HEK293 (cell line): ENCODE data around the gene RRP15.

ENCODE experiments used
- CTCF ChIA-PET: fragments of 350-600 bp; formaldehyde crosslinking; extraction: SDS; loops from one replicate; lab custom pipeline; 2021; ENCODE audit warnings: antibody characterized with exemption; lab: Yijun Ruan, JAX
- POLR2A ChIA-PET: fragments of 300-600 bp; formaldehyde crosslinking; extraction: SDS; loops from one replicate; lab custom pipeline; 2020; ENCODE audit warnings: antibody characterized with exemption, inconsistent platforms; lab: Yijun Ruan, JAX
- H3K27ac ChIP-seq: fragments of 200-500 bp; sonication (Bioruptor generic); 2 replicates; pipeline ENCODE4 v1.5.1; 2014; ENCODE audit warnings: low read depth, low read length, control low read depth, inconsistent platforms; ENCODE audit errors: extremely low read depth
- H3K36me3 ChIP-seq, 2 experiments: fragments of 200-500 bp in 1 of 2; sonication (Bioruptor generic) in 1 of 2; 1 replicate in 1 of 2; 2 replicates in 1 of 2; pipeline ENCODE4 v1.5.1; 2014 to 2017; ENCODE audit warnings: inconsistent platforms in 2 of 2, low read length in 2 of 2; ENCODE audit not compliant: control insufficient read depth in 2 of 2, insufficient read depth in 1 of 2
- H3K4me1 ChIP-seq: fragments of 200-500 bp; sonication (Bioruptor generic); 2 replicates; pipeline ENCODE4 v1.5.1; 2014; ENCODE audit warnings: mild to moderate bottlenecking, low read length, inconsistent platforms; ENCODE audit not compliant: control insufficient read depth, insufficient read depth
- H3K4me3 ChIP-seq: 2 replicates; pipeline ENCODE4 v1.5.1; 2011; ENCODE audit warnings: low read depth, mild to moderate bottlenecking, control low read depth, low read length, moderate library complexity
- H3K9me3 ChIP-seq: fragments of 200-500 bp; sonication (Bioruptor generic); 2 replicates; pipeline ENCODE4 v1.5.1; 2014; ENCODE audit warnings: low read depth, low read length, inconsistent platforms; ENCODE audit not compliant: control insufficient read depth, insufficient read depth
- ELK4 ChIP-seq: IDR thresholded peaks from 2 replicates; pipeline ENCODE4 v1.6.1; 2011; ENCODE audit warnings: mild to moderate bottlenecking, low read depth, low read length, borderline replicate concordance
- GFI1B ChIP-seq: fragments of 450-650 bp; formaldehyde crosslinking; IDR thresholded peaks from 2 replicates; pipeline ENCODE4 v1.5.1; 2016; ENCODE audit warnings: missing biosample characterization, missing genetic modification characterization
- KLF8 ChIP-seq: fragments of 450-650 bp; formaldehyde crosslinking; IDR thresholded peaks from 2 replicates; pipeline ENCODE4 v1.5.1; 2016; ENCODE audit warnings: missing biosample characterization, missing genetic modification characterization
- PRDM6 ChIP-seq: fragments of 450-650 bp; formaldehyde crosslinking; IDR thresholded peaks from 2 replicates; pipeline ENCODE4 v1.5.1; 2017; ENCODE audit warnings: missing biosample characterization, missing genetic modification characterization
- SP3 ChIP-seq: fragments of 450-650 bp; formaldehyde crosslinking; IDR thresholded peaks from 2 replicates; pipeline ENCODE4 v1.5.1; 2016; ENCODE audit warnings: missing biosample characterization, missing genetic modification characterization
- WT1 ChIP-seq: fragments of 450-650 bp; formaldehyde crosslinking; IDR thresholded peaks from 2 replicates; pipeline ENCODE4 v1.5.1; 2016; ENCODE audit warnings: missing biosample characterization, missing genetic modification characterization
- ZBTB17 ChIP-seq: fragments of 450-650 bp; formaldehyde crosslinking; IDR thresholded peaks from 2 replicates; pipeline ENCODE4 v1.5.1; 2016; ENCODE audit warnings: missing biosample characterization, missing genetic modification characterization
- ZFP37 ChIP-seq: fragments of 450-650 bp; formaldehyde crosslinking; IDR thresholded peaks from 2 replicates; pipeline ENCODE4 v1.5.1; 2016; ENCODE audit warnings: missing biosample characterization, missing genetic modification characterization
- ZNF114 ChIP-seq: fragments of 450-650 bp; formaldehyde crosslinking; IDR thresholded peaks from 2 replicates; pipeline ENCODE4 v1.5.0; 2017; ENCODE audit warnings: missing biosample characterization, missing genetic modification characterization
- ZNF174 ChIP-seq: fragments of 450-650 bp; formaldehyde crosslinking; IDR thresholded peaks from 2 replicates; pipeline ENCODE4 v1.5.0; 2017; ENCODE audit warnings: missing biosample characterization, mild to moderate bottlenecking, missing genetic modification characterization
- ZNF211 ChIP-seq: fragments of 450-650 bp; formaldehyde crosslinking; IDR thresholded peaks from 2 replicates; pipeline ENCODE4 v1.5.1; 2016; ENCODE audit warnings: low read depth, missing biosample characterization, missing genetic modification characterization
- ZNF221 ChIP-seq: fragments of 450-650 bp; formaldehyde crosslinking; IDR thresholded peaks from 2 replicates; pipeline ENCODE4 v1.5.1; 2017; ENCODE audit warnings: missing biosample characterization, missing genetic modification characterization, borderline replicate concordance
- ZNF426 ChIP-seq: fragments of 450-650 bp; formaldehyde crosslinking; IDR thresholded peaks from 2 replicates; pipeline ENCODE4 v1.5.1; 2017; ENCODE audit warnings: missing biosample characterization, missing genetic modification characterization, mild to moderate bottlenecking, inconsistent platforms, moderate library complexity
- ZNF639 ChIP-seq: fragments of 450-650 bp; formaldehyde crosslinking; IDR thresholded peaks from 2 replicates; pipeline ENCODE4 v1.5.1; 2016; ENCODE audit warnings: missing biosample characterization, missing genetic modification characterization
- ZNF664 ChIP-seq: fragments of 450-650 bp; formaldehyde crosslinking; IDR thresholded peaks from 2 replicates; pipeline ENCODE4 v1.5.1; 2016; ENCODE audit warnings: missing biosample characterization, missing genetic modification characterization
- ZNF747 ChIP-seq: fragments of 450-650 bp; formaldehyde crosslinking; IDR thresholded peaks from 2 replicates; pipeline ENCODE4 v1.5.1; 2016; ENCODE audit warnings: missing biosample characterization, missing genetic modification characterization
- ZNF776 ChIP-seq: fragments of 450-650 bp; formaldehyde crosslinking; IDR thresholded peaks from 2 replicates; pipeline ENCODE4 v1.5.0; 2017; ENCODE audit warnings: missing biosample characterization, missing genetic modification characterization, borderline replicate concordance
- ZNF837 ChIP-seq: fragments of 450-650 bp; formaldehyde crosslinking; IDR thresholded peaks from 2 replicates; pipeline ENCODE4 v1.5.1; 2016; ENCODE audit warnings: missing biosample characterization, missing genetic modification characterization
- TF ChIP-seq, protein P1 (sequence below): fragments of 450-650 bp; formaldehyde crosslinking; IDR thresholded peaks from 2 replicates; pipeline ENCODE4 v1.5.1; 2017; ENCODE audit warnings: missing biosample characterization, missing genetic modification characterization
- TF ChIP-seq, protein P2 (sequence below): fragments of 450-650 bp; formaldehyde crosslinking; IDR thresholded peaks from 2 replicates; pipeline ENCODE4 v1.5.1; 2016; ENCODE audit warnings: missing biosample characterization, missing genetic modification characterization
- TF ChIP-seq, protein P3 (sequence below): fragments of 450-650 bp; IDR thresholded peaks from 2 replicates; pipeline ENCODE4 v1.5.1; 2018; ENCODE audit warnings: missing biosample characterization, missing genetic modification characterization
- TF ChIP-seq, protein P4 (sequence below): fragments of 450-650 bp; formaldehyde crosslinking; IDR thresholded peaks from 2 replicates; pipeline ENCODE4 v1.5.1; 2016; ENCODE audit warnings: missing biosample characterization, missing genetic modification characterization

The RRP15 gene

GRCh38 chr1:218249338-218250140 is 35.6 kb upstream of the RRP15 start (continued):
- TF ChIP-seq, protein P1, sequence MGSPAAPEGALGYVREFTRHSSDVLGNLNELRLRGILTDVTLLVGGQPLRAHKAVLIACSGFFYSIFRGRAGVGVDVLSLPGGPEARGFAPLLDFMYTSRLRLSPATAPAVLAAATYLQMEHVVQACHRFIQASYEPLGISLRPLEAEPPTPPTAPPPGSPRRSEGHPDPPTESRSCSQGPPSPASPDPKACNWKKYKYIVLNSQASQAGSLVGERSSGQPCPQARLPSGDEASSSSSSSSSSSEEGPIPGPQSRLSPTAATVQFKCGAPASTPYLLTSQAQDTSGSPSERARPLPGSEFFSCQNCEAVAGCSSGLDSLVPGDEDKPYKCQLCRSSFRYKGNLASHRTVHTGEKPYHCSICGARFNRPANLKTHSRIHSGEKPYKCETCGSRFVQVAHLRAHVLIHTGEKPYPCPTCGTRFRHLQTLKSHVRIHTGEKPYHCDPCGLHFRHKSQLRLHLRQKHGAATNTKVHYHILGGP (tag by site-specific recombination): no peak
- TF ChIP-seq, protein P2, sequence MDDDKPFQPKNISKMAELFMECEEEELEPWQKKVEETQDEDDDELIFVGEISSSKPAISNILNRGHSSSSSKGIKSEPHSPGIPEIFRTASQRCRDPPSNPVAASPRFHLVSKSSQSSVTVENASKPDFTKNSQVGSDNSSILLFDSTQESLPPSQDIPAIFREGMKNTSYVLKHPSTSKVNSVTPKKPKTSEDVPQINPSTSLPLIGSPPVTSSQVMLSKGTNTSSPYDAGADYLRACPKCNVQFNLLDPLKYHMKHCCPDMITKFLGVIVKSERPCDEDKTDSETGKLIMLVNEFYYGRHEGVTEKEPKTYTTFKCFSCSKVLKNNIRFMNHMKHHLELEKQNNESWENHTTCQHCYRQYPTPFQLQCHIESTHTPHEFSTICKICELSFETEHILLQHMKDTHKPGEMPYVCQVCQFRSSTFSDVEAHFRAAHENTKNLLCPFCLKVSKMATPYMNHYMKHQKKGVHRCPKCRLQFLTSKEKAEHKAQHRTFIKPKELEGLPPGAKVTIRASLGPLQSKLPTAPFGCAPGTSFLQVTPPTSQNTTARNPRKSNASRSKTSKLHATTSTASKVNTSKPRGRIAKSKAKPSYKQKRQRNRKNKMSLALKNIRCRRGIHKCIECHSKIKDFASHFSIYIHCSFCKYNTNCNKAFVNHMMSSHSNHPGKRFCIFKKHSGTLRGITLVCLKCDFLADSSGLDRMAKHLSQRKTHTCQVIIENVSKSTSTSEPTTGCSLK: no peak
- TF ChIP-seq, protein P3, sequence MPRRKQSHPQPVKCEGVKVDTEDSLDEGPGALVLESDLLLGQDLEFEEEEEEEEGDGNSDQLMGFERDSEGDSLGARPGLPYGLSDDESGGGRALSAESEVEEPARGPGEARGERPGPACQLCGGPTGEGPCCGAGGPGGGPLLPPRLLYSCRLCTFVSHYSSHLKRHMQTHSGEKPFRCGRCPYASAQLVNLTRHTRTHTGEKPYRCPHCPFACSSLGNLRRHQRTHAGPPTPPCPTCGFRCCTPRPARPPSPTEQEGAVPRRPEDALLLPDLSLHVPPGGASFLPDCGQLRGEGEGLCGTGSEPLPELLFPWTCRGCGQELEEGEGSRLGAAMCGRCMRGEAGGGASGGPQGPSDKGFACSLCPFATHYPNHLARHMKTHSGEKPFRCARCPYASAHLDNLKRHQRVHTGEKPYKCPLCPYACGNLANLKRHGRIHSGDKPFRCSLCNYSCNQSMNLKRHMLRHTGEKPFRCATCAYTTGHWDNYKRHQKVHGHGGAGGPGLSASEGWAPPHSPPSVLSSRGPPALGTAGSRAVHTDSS (tag by site-specific recombination): no peak
- TF ChIP-seq PRDM6 (tag by site-specific recombination) (no peak), ELK4 (no peak), ZBTB17 (no peak), ZNF639 (tag by site-specific recombination) (no peak), ZNF426 (no peak), WT1 (tag by site-specific recombination) (no peak)

GRCh38 chr1:218250492-218250891 is 34.6 kb upstream of the RRP15 start:
- ChIA-PET POLR2A (no interaction called here), CTCF (interaction anchor here (0.6 to 1.2 kb wide), 2 partner anchors 12 to 47 kb away, joined by 3 read pairs; no protein-coding TSS in a partner anchor)
- Histone ChIP-seq H3K27ac (no peak overlapping the region), H3K4me1 (no peaks in the 10 kb centered on the region), H3K9me3 (no peaks in the 10 kb centered on the region), H3K36me3 (no peaks in the 10 kb centered on the region), H3K4me3 (no peak overlapping the region)
- no peak for TF ChIP-seq ZNF747 (tag by site-specific recombination)
- TF ChIP-seq ZNF221: no peak
- no peak for TF ChIP-seq ZNF664 (tag by site-specific recombination)
- no peak for TF ChIP-seq ZNF426
- TF ChIP-seq, protein P4, sequence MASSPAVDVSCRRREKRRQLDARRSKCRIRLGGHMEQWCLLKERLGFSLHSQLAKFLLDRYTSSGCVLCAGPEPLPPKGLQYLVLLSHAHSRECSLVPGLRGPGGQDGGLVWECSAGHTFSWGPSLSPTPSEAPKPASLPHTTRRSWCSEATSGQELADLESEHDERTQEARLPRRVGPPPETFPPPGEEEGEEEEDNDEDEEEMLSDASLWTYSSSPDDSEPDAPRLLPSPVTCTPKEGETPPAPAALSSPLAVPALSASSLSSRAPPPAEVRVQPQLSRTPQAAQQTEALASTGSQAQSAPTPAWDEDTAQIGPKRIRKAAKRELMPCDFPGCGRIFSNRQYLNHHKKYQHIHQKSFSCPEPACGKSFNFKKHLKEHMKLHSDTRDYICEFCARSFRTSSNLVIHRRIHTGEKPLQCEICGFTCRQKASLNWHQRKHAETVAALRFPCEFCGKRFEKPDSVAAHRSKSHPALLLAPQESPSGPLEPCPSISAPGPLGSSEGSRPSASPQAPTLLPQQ (tag by site-specific recombination): no peak
- TF ChIP-seq KLF8 (tag by site-specific recombination): no peak
- no peak for TF ChIP-seq ZNF776
- no peak for TF ChIP-seq ZNF837
- no peak for TF ChIP-seq ZNF211
- no peak for TF ChIP-seq ZFP37 (tag by site-specific recombination)
- TF ChIP-seq, protein P2: no peak
- no peak for TF ChIP-seq ZNF114
- TF ChIP-seq GFI1B: no peak
- no peak for TF ChIP-seq SP3
- no peak for TF ChIP-seq ZNF174 (tag by site-specific recombination)
